Stimulated activated CD8-positive, alpha-beta memory T cell treated with anti-CD3 and anti-CD28 coated beads, Interleukin-2, amount 100 ng/mL, for 48 hours (primary cell): ENCODE data around the gene NEK6.

Experiments used
- DNase-seq, 2 donors: peaks; one replicate each; pipeline ENCODE4 v3.0.0-alpha.2; 2020; ENCODE audit warnings: low read depth in 2 of 2

Gene NEK6

GRCh38 chr9:124373851-124374250 lies 116.1 kb downstream of the NEK6 start:
- no peak for DNase-seq

DNA sequence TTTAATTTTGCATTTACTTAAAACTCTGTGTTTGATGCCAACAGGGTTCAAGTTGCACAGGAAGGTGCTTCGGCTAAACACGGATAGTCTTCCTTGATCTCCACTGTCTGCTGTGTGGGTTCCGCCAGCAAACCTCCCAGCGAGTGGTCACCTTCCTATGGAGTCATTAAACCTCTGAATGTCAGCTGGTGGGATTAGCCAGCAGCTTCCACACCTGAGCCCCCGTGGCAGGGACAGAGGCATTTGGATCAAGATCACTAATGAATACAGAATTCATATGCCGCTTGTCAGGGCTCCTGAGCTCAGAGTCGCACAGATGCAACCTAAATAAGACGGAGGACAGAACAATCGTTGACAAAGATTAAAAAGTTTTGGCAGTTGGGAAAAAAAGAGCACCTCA lies 118.0 kb downstream of the NEK6 start:
- no peak for DNase-seq

DNA sequence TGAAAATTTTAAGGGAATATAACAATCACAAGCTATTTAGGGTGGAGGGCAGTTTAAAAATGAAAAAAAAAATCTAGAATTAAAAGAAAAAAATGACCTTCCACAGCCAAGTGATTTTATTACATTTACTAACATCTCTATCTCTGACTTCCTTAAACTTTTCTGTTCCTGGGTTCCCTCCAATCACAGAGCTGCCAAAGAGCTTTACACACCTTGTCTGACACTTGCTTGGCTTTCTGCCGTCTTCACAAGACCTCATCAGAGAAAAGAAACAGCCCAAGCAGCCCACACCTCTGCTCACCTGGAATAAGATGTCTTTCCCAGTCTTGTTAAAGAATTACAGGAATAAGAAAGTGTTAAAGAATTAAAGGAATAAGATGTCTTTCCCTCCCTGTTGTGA lies 118.6 kb downstream of the NEK6 start:
- no peak for DNase-seq

- no peak for DNase-seq
Measured at GRCh38 chr9:124377551-124378406, 120.0 kb downstream of the NEK6 start.

GRCh38 chr9:124381170-124381945 lies 123.6 kb downstream of the NEK6 start:
- DNase-seq: no peak

- DNase-seq: no peak
Measured at GRCh38 chr9:124384210-124384609, 126.5 kb downstream of the NEK6 start.

GRCh38 chr9:124384846-124385245 lies 127.1 kb downstream of the NEK6 start:
- no peak for DNase-seq

- no peak for DNase-seq
Measured at GRCh38 chr9:124385623-124386022, 127.9 kb downstream of the NEK6 start.

GRCh38 chr9:124386201-124386600 lies 128.5 kb downstream of the NEK6 start:
- DNase-seq: no peak

DNA sequence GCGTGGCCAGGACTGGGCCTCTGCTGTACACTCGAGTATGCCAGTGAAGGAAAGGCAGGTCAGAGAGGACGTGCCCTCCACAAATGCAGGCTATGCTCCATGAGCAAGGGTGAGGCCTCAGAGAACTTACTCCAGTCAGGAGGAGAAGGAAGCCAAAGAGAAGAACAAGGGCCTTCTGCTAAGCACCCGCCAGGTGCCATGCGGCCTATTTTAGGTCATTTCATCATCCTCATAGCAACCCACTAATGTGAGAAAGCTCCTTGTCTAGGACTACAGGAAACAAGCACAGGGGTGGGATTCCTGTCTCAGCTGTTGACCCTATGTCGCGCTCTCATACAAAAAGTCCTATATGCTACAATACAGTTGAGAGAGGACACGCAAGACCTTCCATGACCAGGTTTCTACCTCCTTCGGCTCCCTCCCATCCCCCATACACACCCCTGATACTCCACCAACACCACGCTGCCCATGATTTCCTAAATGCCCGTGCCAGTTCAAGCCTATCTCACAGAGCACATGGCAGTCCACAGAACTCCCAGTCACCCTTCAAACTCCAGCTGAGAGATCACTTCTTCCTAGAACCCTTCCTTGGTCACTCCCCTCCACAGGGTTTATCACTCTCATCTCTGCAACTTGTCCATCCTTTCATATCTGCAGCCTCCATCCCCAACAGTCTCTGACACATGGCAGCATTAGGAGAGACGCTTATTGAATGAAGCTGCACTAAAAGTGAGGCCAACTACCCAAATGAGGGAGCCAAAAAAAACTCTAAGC lies 130.7 kb downstream of the NEK6 start:
- no peak for DNase-seq

GRCh38 chr9:124389146-124389939 lies 131.6 kb downstream of the NEK6 start:
- no peak for DNase-seq

GRCh38 chr9:124390794-124391658 lies 133.3 kb downstream of the NEK6 start:
- DNase-seq: no peak

DNA sequence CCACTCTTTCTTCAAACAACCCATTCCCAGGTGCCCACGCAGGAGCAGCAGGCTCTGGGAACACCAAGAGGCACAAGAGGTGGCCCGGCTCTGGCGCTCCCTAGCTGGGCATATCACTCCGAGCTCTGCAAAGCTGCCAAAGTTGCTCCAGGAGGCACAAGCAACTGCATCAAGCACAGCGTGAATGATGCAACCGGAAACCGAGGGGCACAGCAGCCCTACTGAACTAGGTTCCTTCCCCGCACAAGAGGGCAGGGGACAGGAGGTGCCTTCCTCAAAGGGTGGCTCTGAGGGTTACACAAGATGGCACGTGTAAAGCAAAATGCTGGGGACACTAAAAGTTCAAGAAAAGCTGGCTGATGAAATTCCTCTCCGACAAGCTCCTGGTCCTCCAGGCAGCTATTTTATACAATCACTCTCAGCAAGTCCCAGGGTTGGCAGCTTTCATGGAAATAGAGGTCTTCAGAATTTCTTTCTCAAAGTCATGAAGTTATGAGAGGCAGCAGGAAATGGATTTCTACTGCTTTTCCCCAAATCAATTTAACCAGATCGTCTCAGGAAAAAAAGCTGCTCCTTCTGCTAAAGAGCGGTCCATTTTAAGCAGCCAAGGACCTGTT lies 134.6 kb downstream of the NEK6 start:
- no peak for DNase-seq

GRCh38 chr9:124392871-124393460 lies 135.2 kb downstream of the NEK6 start:
- no peak for DNase-seq

GRCh38 chr9:124394167-124394566 lies 136.4 kb downstream of the NEK6 start:
- no peak for DNase-seq

GRCh38 chr9:124394596-124394995 lies 136.8 kb downstream of the NEK6 start:
- DNase-seq: no peak

DNA sequence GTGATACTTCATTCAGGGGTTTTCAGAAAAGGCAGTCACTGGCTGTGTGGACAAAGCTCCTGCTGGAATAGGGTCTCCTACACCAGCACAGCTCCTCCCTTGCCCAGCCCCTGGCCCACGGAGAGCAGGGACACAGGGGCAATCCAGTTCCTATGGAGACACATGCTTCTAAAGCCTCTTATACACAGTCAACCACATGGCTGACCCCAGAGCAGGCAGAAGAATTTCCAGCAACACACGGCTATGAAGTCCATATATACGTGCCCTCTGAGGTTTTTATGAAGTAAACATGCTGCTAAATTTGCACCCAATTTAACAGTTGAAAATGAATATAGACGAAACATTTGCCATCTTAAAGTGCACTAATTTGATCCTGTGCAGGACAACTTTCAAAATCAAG lies 138.1 kb downstream of the NEK6 start:
- no peak for DNase-seq

GRCh38 chr9:124398191-124398935 lies 140.6 kb downstream of the NEK6 start:
- no peak for DNase-seq
